GM19035 (cell line): ENCODE data around the gene KNOP1.
"Not testable (repeated sequence)": the region's sequence is repeated elsewhere in the genome, so short reads cannot be mapped to it uniquely, and the experiment has no call there.

ENCODE experiments used
- ATAC-seq: cut with Tn5 transposase; IDR thresholded peaks from one replicate; pipeline ENCODE4 v1.9.1; 2021; ENCODE audit not compliant: unreplicated experiment

KNOP1 gene

GRCh38 chr16:19743816-19744159 is 25.8 kb upstream of the KNOP1 start:
- no peak for ATAC-seq

- ATAC-seq = no peak
Observed at GRCh38 chr16:19741354-19741753, 23.3 kb upstream of the KNOP1 start.

- no peak for ATAC-seq
Observed at GRCh38 chr16:19737306-19738038, 19.4 kb upstream of the KNOP1 start.

GRCh38 chr16:19735074-19735867 is 17.2 kb upstream of the KNOP1 start:
- ATAC-seq = no peak

- ATAC-seq = no peak
Observed at GRCh38 chr16:19733551-19733950, 15.5 kb upstream of the KNOP1 start.

- no peak for ATAC-seq
Observed at GRCh38 chr16:19728636-19728965, 10.6 kb upstream of the KNOP1 start.

GRCh38 chr16:19722981-19723380 is 5.0 kb upstream of the KNOP1 start:
- ATAC-seq = no peak

- ATAC-seq = no peak
Observed at GRCh38 chr16:19722269-19722952, 4.4 kb upstream of the KNOP1 start.

GRCh38 chr16:19718624-19718965 is 568 bp upstream of the KNOP1 start:
- ATAC-seq = no peak

- no peak for ATAC-seq
Observed at GRCh38 chr16:19717314-19717713, 713 bp downstream of the KNOP1 start.

GRCh38 chr16:19716728-19717127 is 1.3 kb downstream of the KNOP1 start:
- not testable (repeated sequence) for ATAC-seq

- no peak for ATAC-seq
Observed at GRCh38 chr16:19716183-19716582, 1.8 kb downstream of the KNOP1 start.

GRCh38 chr16:19715566-19715965 is 2.5 kb downstream of the KNOP1 start:
- no peak for ATAC-seq

GRCh38 chr16:19713697-19714096 is 4.3 kb downstream of the KNOP1 start:
- no peak for ATAC-seq

GRCh38 chr16:19712418-19713058 is 5.5 kb downstream of the KNOP1 start:
- ATAC-seq = no peak

GRCh38 chr16:19711643-19712042 is 6.4 kb downstream of the KNOP1 start:
- no peak for ATAC-seq

- no peak for ATAC-seq
Observed at GRCh38 chr16:19710991-19711545, 7.0 kb downstream of the KNOP1 start.

- ATAC-seq = no peak
Observed at GRCh38 chr16:19710191-19710908, 7.7 kb downstream of the KNOP1 start.

- no peak for ATAC-seq
Observed at GRCh38 chr16:19709381-19710136, 8.5 kb downstream of the KNOP1 start.
